Sciatic nerve (tissue), 2 donors: ENCODE data around the gene PRPS1L1. TPM values are rescaled to one million over a fixed set of nuclear protein-coding genes. Genes with fewer than 3 reads are reported as not detected.

Source experiments
- ATAC-seq: fragments of 200-7000 bp; cut with Tn5 transposase; one replicate; pipeline ENCODE4 v1.9.1; 2020; ENCODE audit warnings: mild to moderate bottlenecking, moderate library complexity
- DNase-seq: peaks from one replicate; pipeline ENCODE4 v3.0.0-alpha.2; 2020; ENCODE audit warnings: low spot score
- intact Hi-C: fragments of 100-400 bp; cut with DNase I; formaldehyde crosslinking; loops from one replicate; pipeline ENCODE4 v1.14.2; 2022
- total RNA-seq: library from RNA; stranded (reverse); fragmentation: NEBNext Ultra II Directional; extraction: Animal tissue kit (Norgen Biotek cat#: 25700); gene quantifications from one replicate; pipeline ENCODE4 v1.2.1, GENCODE V29; 2021
- donor health status: DM: no; HTN: no; CAD: no.
- donor health status: DM: no; HTN: no; CAD: no.

PRPS1L1 gene
- total RNA-seq, 1 donor from 2014 or later = not detected

DNA sequence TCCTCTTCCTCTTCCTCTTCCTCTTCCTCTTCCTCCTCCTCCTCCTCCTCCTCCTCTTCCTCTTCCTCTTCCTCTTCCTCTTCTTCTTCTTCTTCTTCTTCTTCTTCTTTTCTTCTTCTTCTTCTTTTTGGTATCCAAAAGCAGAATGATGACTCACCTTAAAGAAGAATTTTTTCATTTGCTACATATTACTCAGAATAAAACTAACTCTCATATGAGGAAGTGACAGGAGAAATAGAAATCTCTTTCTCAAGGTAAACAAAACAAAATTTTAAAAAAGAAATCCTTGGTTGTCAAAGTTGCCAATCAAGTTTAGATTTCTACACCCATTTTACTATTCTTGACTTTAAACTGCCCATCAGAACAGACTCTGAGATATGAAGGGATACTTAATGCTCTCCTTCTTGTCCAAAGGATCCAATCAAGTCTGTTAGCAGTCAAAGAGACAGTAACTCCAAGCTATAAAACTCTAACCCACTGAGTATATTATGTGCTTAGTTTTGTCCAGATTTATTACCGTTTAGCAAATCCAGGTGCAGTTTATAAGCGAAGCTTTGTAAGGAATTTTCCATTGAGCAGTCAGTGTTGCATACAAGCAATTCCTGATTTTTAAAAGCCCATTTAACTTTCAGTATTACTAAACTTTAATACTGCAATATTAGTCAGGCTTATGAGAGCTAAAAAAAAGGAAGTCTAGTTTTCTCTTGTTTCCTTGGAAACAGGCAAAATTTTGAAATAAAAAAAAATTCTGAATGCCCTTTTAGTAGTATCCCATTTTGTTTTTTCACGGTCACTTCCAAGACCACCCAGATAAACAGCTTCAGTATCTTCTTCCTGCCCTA lies 44.2 kb downstream of the PRPS1L1 start:
- intact Hi-C loops = no loop called here
- ATAC-seq = no peak
- no peak for DNase-seq

DNA sequence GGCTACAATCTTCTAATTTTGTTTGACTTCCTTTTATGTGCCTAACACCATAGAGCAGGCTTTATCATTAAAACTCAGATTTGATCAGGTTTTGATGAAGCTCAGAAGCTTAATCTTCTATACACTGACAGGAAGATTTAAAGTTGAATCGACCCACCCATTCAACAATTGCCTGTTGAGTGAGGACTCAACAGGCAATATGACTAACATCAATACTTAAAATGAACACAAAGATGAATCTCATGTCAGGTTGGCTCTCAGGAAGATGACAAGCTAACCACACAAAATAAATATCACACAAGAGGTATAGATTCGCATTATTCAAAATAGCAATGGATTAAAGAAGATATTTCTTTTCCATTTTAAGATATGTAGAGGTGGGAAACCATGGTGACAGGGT lies 50.7 kb downstream of the PRPS1L1 start:
- DNase-seq = no peak
- intact Hi-C loops = no loop called here
- no peak for ATAC-seq

Other genes with a start within 250 kb of the PRPS1L1 start
- gene SNX13, start 87.4 kb downstream of the PRPS1L1 start, total RNA-seq = 65.4 TPM